Esophagus squamous epithelium (tissue), 4 donors: Measurements from ENCODE around the gene XCR1.

Experiments
- POLR2A ChIP-seq, 4 donors: fragments of 450-650 bp; IDR thresholded peaks; one replicate each; pipeline ENCODE4 v1.6.1; 2017; ENCODE audit warnings: antibody characterized with exemption in 4 of 4, mild to moderate bottlenecking in 4 of 4, moderate library complexity in 3 of 4
- TF ChIP-seq, protein P1 (sequence below), 6 experiments: fragments of 450-650 bp in 4 of 6; fragments of 200-600 bp in 2 of 6; sonication (generic) in 2 of 6; IDR thresholded peaks; one replicate each; pipeline ENCODE4 v1.5.1; 2016 to 2019; ENCODE audit warnings: antibody characterized with exemption in 6 of 6, mild to moderate bottlenecking in 4 of 6, moderate library complexity in 4 of 6

DNA sequence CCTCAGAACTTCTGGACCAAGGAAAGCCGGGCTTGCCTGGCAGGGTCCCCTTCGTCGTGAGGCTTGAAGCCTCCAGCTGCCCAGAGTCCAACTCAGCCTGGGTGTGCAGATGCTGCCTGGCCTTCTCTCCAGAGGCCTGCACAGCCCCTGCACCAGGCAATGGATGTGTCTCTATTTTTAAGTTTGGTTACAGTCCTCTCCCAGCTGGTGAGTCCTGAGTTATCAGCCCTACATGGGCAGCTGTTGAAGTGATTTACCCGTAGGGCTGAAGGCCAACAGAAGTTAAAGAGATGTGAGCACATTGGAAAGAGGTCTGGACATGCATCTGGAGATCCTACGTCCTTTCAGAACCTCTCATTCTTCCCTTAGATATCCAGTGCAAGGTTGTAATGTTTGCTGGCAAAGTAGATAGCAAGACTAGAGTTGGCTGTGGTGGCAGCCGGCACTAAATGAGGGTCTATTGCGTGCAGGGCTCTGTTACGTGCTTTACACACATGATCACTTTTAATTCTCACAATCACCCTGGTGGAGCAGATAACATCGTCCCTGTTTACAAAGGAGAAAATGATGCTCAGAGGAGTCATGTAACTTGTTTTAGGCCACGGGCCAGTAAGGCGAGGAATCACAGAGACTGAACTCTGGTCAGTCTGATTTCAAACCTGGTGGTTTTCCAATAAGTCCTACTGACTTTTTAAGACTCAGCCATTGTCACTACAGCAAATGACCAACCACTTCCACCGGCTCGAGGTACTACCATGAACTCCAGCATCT is 41.6 kb downstream of the XCR1 start:
- TF ChIP-seq, protein P1, sequence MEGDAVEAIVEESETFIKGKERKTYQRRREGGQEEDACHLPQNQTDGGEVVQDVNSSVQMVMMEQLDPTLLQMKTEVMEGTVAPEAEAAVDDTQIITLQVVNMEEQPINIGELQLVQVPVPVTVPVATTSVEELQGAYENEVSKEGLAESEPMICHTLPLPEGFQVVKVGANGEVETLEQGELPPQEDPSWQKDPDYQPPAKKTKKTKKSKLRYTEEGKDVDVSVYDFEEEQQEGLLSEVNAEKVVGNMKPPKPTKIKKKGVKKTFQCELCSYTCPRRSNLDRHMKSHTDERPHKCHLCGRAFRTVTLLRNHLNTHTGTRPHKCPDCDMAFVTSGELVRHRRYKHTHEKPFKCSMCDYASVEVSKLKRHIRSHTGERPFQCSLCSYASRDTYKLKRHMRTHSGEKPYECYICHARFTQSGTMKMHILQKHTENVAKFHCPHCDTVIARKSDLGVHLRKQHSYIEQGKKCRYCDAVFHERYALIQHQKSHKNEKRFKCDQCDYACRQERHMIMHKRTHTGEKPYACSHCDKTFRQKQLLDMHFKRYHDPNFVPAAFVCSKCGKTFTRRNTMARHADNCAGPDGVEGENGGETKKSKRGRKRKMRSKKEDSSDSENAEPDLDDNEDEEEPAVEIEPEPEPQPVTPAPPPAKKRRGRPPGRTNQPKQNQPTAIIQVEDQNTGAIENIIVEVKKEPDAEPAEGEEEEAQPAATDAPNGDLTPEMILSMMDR (IDR thresholded peaks at IDR 0.05): no peak
- TF ChIP-seq POLR2A (IDR thresholded peaks at IDR 0.05): no peak
